ENCODE measurements around the gene ABLIM3.

GRCh38 chr5:149299451-149300054, 158.3 kb downstream of the ABLIM3 start:
- TF ChIP-seq, protein P1, sequence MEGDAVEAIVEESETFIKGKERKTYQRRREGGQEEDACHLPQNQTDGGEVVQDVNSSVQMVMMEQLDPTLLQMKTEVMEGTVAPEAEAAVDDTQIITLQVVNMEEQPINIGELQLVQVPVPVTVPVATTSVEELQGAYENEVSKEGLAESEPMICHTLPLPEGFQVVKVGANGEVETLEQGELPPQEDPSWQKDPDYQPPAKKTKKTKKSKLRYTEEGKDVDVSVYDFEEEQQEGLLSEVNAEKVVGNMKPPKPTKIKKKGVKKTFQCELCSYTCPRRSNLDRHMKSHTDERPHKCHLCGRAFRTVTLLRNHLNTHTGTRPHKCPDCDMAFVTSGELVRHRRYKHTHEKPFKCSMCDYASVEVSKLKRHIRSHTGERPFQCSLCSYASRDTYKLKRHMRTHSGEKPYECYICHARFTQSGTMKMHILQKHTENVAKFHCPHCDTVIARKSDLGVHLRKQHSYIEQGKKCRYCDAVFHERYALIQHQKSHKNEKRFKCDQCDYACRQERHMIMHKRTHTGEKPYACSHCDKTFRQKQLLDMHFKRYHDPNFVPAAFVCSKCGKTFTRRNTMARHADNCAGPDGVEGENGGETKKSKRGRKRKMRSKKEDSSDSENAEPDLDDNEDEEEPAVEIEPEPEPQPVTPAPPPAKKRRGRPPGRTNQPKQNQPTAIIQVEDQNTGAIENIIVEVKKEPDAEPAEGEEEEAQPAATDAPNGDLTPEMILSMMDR (conservative IDR thresholded peaks at IDR 0.05; ENCODE audit: low read length), result no peak
- TF ChIP-seq EZH2phosphoT487 (IDR thresholded peaks at IDR 0.05; ENCODE audit: borderline replicate concordance, low read depth, low read length), result no peak

All from OCI-LY7 (cell line).